Heart right ventricle (tissue), 16 donors: ENCODE measurements around the gene EDC3. TPM values are rescaled to one million over a fixed set of nuclear protein-coding genes. Genes with fewer than 3 reads are reported as not detected.
"Not testable (repeated sequence)": the region's sequence is repeated elsewhere in the genome, so short reads cannot be mapped to it uniquely, and the experiment has no call there.

ENCODE experiments used
- ATAC-seq, 8 donors: fragments of 200-7000 bp; cut with Tn5 transposase; one replicate each; pipeline ENCODE4 v1.9.1; 2020; ENCODE audit warnings: mild to moderate bottlenecking in 8 of 8, moderate library complexity in 8 of 8, moderate number of reproducible peaks in 1 of 8
- DNase-seq, 2 donors: peaks; one replicate each; pipeline ENCODE4 v3.0.0-alpha.2; 2020
- H3K27ac ChIP-seq, 10 donors: fragments of 200-600 bp; sonication (generic) in 2 of 10; one replicate each; pipeline versions ENCODE4 v1.5.0 to v1.8.0; 2020 to 2022; ENCODE audit warnings: mild to moderate bottlenecking in 3 of 10
- H3K27me3 ChIP-seq, 7 donors: fragments of 200-600 bp; one replicate each; pipeline ENCODE4 v1.8.0; 2021 to 2022; ENCODE audit warnings: mild to moderate bottlenecking in 2 of 7
- H3K36me3 ChIP-seq, 9 donors: fragments of 200-600 bp; sonication (generic) in 1 of 9; one replicate each; pipeline versions ENCODE4 v1.5.0 to v1.8.0; 2020 to 2022; ENCODE audit warnings: mild to moderate bottlenecking in 2 of 9
- H3K4me1 ChIP-seq, 9 donors: fragments of 200-600 bp; sonication (generic) in 1 of 9; one replicate each; pipeline versions ENCODE4 v1.5.0 to v1.8.0; 2020 to 2022; ENCODE audit warnings: mild to moderate bottlenecking in 4 of 9
- H3K4me3 ChIP-seq, 10 donors: fragments of 200-600 bp; sonication (generic) in 2 of 10; one replicate each; pipeline versions ENCODE4 v1.5.0 to v1.8.0; 2020 to 2022; ENCODE audit warnings: mild to moderate bottlenecking in 7 of 10, moderate library complexity in 2 of 10
- H3K9me3 ChIP-seq, 11 donors: fragments of 200-600 bp in 10 of 11; sonication (generic) in 2 of 11; one replicate each; pipeline versions ENCODE4 v1.5.0 to v1.8.0; 2013 to 2022; ENCODE audit warnings: mild to moderate bottlenecking in 2 of 11, control low read depth in 1 of 11, moderate library complexity in 1 of 11
- CTCF ChIP-seq, 9 donors: fragments of 200-600 bp; sonication (generic) in 2 of 9; IDR thresholded peaks; one replicate each; pipeline versions ENCODE4 v1.5.0 to v1.8.0; 2021 to 2022; ENCODE audit warnings: antibody characterized with exemption in 9 of 9, mild to moderate bottlenecking in 5 of 9, moderate library complexity in 1 of 9
- WGBS, 2 donors: extraction: QIAGEN DNeasy Blood & Tissue Kit; methylation state at CpG; one replicate each; pipeline ENCODE4 v1.1.7; 2013; ENCODE audit warnings: inconsistent platforms in 1 of 2; 5-methylcytosine and 5-hydroxymethylcytosine counted together
- intact Hi-C, 10 donors: fragments of 100-400 bp; cut with DNase I; formaldehyde crosslinking; loops; one replicate each; pipeline versions ENCODE4 v1.11.1 to v1.14.2; 2022
- polyA plus RNA-seq, 2 donors: library from polyadenylated mRNA; stranded (reverse); fragments of 200-250 nt; gene quantifications; one replicate each; pipeline ENCODE4 v1.2.3, GENCODE V29; 2013
- total RNA-seq, 10 donors: library from RNA; stranded (reverse); fragmentation: NEBNext Ultra II Directional in 3 of 10; extraction: Animal tissue kit (Norgen Biotek cat#: 25700) in 3 of 10; gene quantifications; one replicate each; pipeline versions ENCODE4 v1.2.1 to v1.2.4, GENCODE V29; 2021 to 2023
- donor health status: Arrhythmogenic right ventricular cardiomyopathy.
- donor health status: ischemic (EF 13 %, LVEDD 7.1; RV severe dilation, severe dysfunction).
- donor health status: healthy with polysubstance abuse.
- donor health status: DM: no; HTN: yes; CAD: no.
- donor health status: DM: no; HTN: no; CAD: no.
- donor health status: ischemic (EF 25% LVEDD 6.9; RV normal size, moderate dysfunction).
- donor health status: ischemic (EF 25% LVEDD 5.7; RV mildly dilated, moderate dysfunction).
- donor health status: healthy.
- donor health status: DM: yes; HTN: yes; CAD: no.
- donor health status: Ischemic cardiomyopathy.
- donor health status: ischemic (EF 35%, LVEDD 5.7; RV mildly dilated, moderate dysfunction).
- donor health status: nonischemic (EF 11% LVEDD 7.7; RV severe dilation, severe dysfunction).
- donor health status: DM: yes; HTN: yes; CAD: no.
- donor health status: PGD.
- donor health status: ischemic (EF 29% LVEDD 5.4; RV normal size, mild dysfunction).
- donor health status: nonischemic (EF 23%, LVEDD 6.1; RV moderate dilation, normal function).

The EDC3 gene
- total and polyA plus RNA-seq, 12 donors = 10.4 to 18.1 (median 15.5) TPM

GRCh38 chr15:74664028-74664616 is 31.7 kb downstream of the EDC3 start:
- no peak for TF ChIP-seq CTCF (IDR thresholded peaks at IDR 0.05)
- H3K27ac ChIP-seq = peak overlapping the region in 7 of 10 donors; percentile 8 to 76 (median 48)

GRCh38 chr15:74663303-74664027 is 32.4 kb downstream of the EDC3 start:
- peaks cover 2 to 32% (median 23%) of the 10 kb centered on the region in 9 donors for H3K4me1 ChIP-seq
- TF ChIP-seq CTCF (IDR thresholded peaks at IDR 0.05) = no peak
- intact Hi-C loops = loop anchor here in 1 of 10 donors (10.0 kb wide), 1 partner anchor 61 kb away; the partner anchor contains the start of gene CYP1A1
- no peak for ATAC-seq
- no peaks in the 10 kb centered on the region for H3K27me3 ChIP-seq
- peak overlapping the region in 5 of 10 donors; percentile 8 to 76 (median 48) for H3K27ac ChIP-seq
- no peak for DNase-seq
- no peak overlapping the region for H3K4me3 ChIP-seq
- 90 to 91% methylated on average over 8 of the region's 8 CpGs for WGBS, 2 donors
- no peaks in the 10 kb centered on the region for H3K9me3 ChIP-seq
- H3K36me3 ChIP-seq = peaks cover 0 to 22% (median 0%) of the 10 kb centered on the region in 9 donors

More at GRCh38 chr15:74664028-74664616, 31.7 kb downstream of the EDC3 start:
- DNase-seq (peak in 1 of 2 donors; percentile 23), ATAC-seq (peak in 6 of 8 donors; percentile 24 to 95 (median 76))
- Histone ChIP-seq H3K4me3 (no peak overlapping the region), H3K36me3 (peaks cover 0 to 28% (median 0%) of the 10 kb centered on the region in 9 donors), H3K4me1 (peaks cover 2 to 32% (median 23%) of the 10 kb centered on the region in 9 donors), H3K27me3 (no peaks in the 10 kb centered on the region), H3K9me3 (no peaks in the 10 kb centered on the region)
- intact Hi-C loops = loop anchor here in 1 of 10 donors (10.0 kb wide), 1 partner anchor 61 kb away; the partner anchor contains the start of gene CYP1A1
- WGBS, 2 donors = 19 to 20% methylated on average over 2 of the region's 2 CpGs

GRCh38 chr15:74662064-74662860 is 33.6 kb downstream of the EDC3 start:
- DNase-seq (no peak), ATAC-seq (no peak)
- intact Hi-C loops = loop anchor here in 1 of 10 donors (10.0 kb wide), 1 partner anchor 63 kb away; the partner anchor contains the start of gene CYP1A1
- no peak for TF ChIP-seq CTCF (IDR thresholded peaks at IDR 0.05)
- H3K4me3 ChIP-seq = no peak overlapping the region
- WGBS, 2 donors = 83 to 90% methylated on average over 4 of the region's 4 CpGs
- no peaks in the 10 kb centered on the region for H3K27me3 ChIP-seq
- H3K36me3 ChIP-seq = peaks cover 0 to 10% (median 0%) of the 10 kb centered on the region in 9 donors
- peaks cover 2 to 37% (median 24%) of the 10 kb centered on the region in 9 donors for H3K4me1 ChIP-seq
- no peaks in the 10 kb centered on the region for H3K9me3 ChIP-seq
- peak overlapping the region in 1 of 10 donors; percentile 8 for H3K27ac ChIP-seq

GRCh38 chr15:74661280-74661679 is 34.5 kb downstream of the EDC3 start:
- WGBS, 2 donors = 96 to 98% methylated on average over 8 of the region's 8 CpGs

More at GRCh38 chr15:74661280-74661679, 34.5 kb downstream of the EDC3 start:
- H3K36me3 ChIP-seq = peaks cover 0 to 10% (median 0%) of the 10 kb centered on the region in 9 donors
- H3K4me3 ChIP-seq, DNase-seq, ATAC-seq, H3K9me3 ChIP-seq, H3K27me3 ChIP-seq, H3K27ac ChIP-seq: not testable (repeated sequence)
- peaks cover 2 to 42% (median 28%) of the 10 kb centered on the region in 9 donors for H3K4me1 ChIP-seq
- intact Hi-C loops = loop anchor here in 1 of 10 donors (10.0 kb wide), 1 partner anchor 64 kb away; the partner anchor contains the start of gene CYP1A1
